Panc1 (cell line): ENCODE data around the gene SOX9. TPM values are rescaled to one million over a fixed set of nuclear protein-coding genes. Genes with fewer than 3 reads are reported as not detected.

Experiments
- ATAC-seq: fragments of 200-7000 bp; cut with Tn5 transposase; 2 replicates; pipeline ENCODE4 v1.9.1; 2020; ENCODE audit warnings: mild to moderate bottlenecking, moderate library complexity
- BruUV-seq: library from RNA; stranded (reverse); fragments of 400-500 nt; replicated peaks from 2 replicates; lab custom pipeline; 2021; lab: Mats Ljungman, UMichigan
- CTCF ChIA-PET: fragments of 300-600 bp; sonication (Branson Sonifier 250); formaldehyde crosslinking; loops from one replicate; lab custom pipeline; 2022; ENCODE audit warnings: antibody characterized with exemption; lab: Charles Lee
- POLR2A ChIA-PET: fragments of 300-600 bp; sonication (Branson Sonifier 250); formaldehyde crosslinking; loops from one replicate; lab custom pipeline; 2022; ENCODE audit warnings: antibody characterized with exemption; lab: Charles Lee
- DNase-seq: peaks from one replicate; pipeline ENCODE4 v3.0.0-alpha.2; 2010; ENCODE audit warnings: low read depth, low spot score
- H3K27ac ChIP-seq: 2 replicates; pipeline ENCODE4 v1.5.1; 2011; ENCODE audit warnings: mild to moderate bottlenecking, low read length, inconsistent platforms
- H3K27me3 ChIP-seq: fragments of 200-500 bp; sonication (Bioruptor generic); 2 replicates; pipeline ENCODE4 v1.6.0; 2014; ENCODE audit warnings: low read length, inconsistent platforms; ENCODE audit not compliant: control insufficient read depth, insufficient read depth
- H3K36me3 ChIP-seq: fragments of 200-500 bp; sonication (Bioruptor generic); 2 replicates; pipeline ENCODE4 v1.5.1; 2014; ENCODE audit warnings: inconsistent platforms, mild to moderate bottlenecking, low read length, moderate library complexity; ENCODE audit not compliant: control insufficient read depth, insufficient read depth
- H3K4me1 ChIP-seq: 2 replicates; pipeline ENCODE4 v1.5.1; 2011; ENCODE audit warnings: inconsistent platforms, mild to moderate bottlenecking, low read length, moderate library complexity; ENCODE audit not compliant: control insufficient read depth, insufficient read depth
- H3K4me3 ChIP-seq, 2 experiments: 2 replicates each; pipeline ENCODE4 v1.5.1; 2011 to 2012; ENCODE audit warnings: low read depth in 2 of 2, low read length in 2 of 2, mild to moderate bottlenecking in 2 of 2, inconsistent platforms in 1 of 2, moderate library complexity in 1 of 2
- H3K9me3 ChIP-seq: fragments of 200-500 bp; sonication (Bioruptor generic); 2 replicates; pipeline ENCODE4 v1.5.1; 2014; ENCODE audit warnings: low read depth, mild to moderate bottlenecking, inconsistent platforms, low read length, moderate library complexity; ENCODE audit not compliant: control insufficient read depth, insufficient read depth
- POLR2AphosphoS5 ChIP-seq: IDR thresholded peaks from 2 replicates; pipeline ENCODE4 v1.6.1; 2012; ENCODE audit warnings: mild to moderate bottlenecking, low read depth, low read length, moderate library complexity
- REST ChIP-seq, 2 experiments: IDR thresholded peaks; 2 replicates each; pipeline ENCODE4 v1.6.1; 2011 to 2012; ENCODE audit warnings: low read depth in 2 of 2, control low read depth in 1 of 2, low read length in 1 of 2, mild to moderate bottlenecking in 1 of 2, moderate library complexity in 1 of 2; ENCODE audit not compliant: insufficient read depth in 1 of 2
- SIN3A ChIP-seq: IDR thresholded peaks from 2 replicates; pipeline ENCODE4 v1.6.1; 2012; ENCODE audit warnings: low read depth, mild to moderate bottlenecking, low read length, moderate library complexity, borderline replicate concordance; ENCODE audit not compliant: insufficient read depth
- TCF7L2 ChIP-seq: IDR thresholded peaks from 2 replicates; pipeline ENCODE4 v1.6.1; 2011; ENCODE audit warnings: mild to moderate bottlenecking, low read depth, low read length, inconsistent platforms
- in situ Hi-C: cut with HindIII; loops from 2 replicates; pipeline ENCODE4 v1.10.0; 2016; ENCODE audit warnings: low sequenced_read_pairs, low pct_unique_long_range_greater_than_20kb
- intact Hi-C: fragments of 100-400 bp; cut with micrococcal nuclease; formaldehyde crosslinking; loops from one replicate; pipeline ENCODE4 v1.10.0; 2022; ENCODE audit not compliant: unreplicated experiment
- total RNA-seq: library from RNA; stranded (reverse); gene quantifications from one replicate; pipeline ENCODE4 v1.2.1, GENCODE V29; 2021; ENCODE audit not compliant: unreplicated experiment
- TF ChIP-seq, protein P1 (sequence below): fragments of 450-650 bp; IDR thresholded peaks from 2 replicates; pipeline ENCODE4 v1.5.1; 2017; ENCODE audit warnings: mild to moderate bottlenecking

Gene SOX9
- total RNA-seq, 1 experiment from 2014 or later: 79.5 TPM

GRCh38 chr17:72093707-72094106, 27.1 kb upstream of the SOX9 start:
- TF ChIP-seq SIN3A (no peak), POLR2AphosphoS5 (no peak), REST (IDR thresholded peaks at IDR 0.05; ENCODE audit: insufficient read depth in 1 of 2, low read depth in 2 of 2, low read length in 1 of 2) (no peak), TCF7L2 (no peak)
- TF ChIP-seq, protein P1, sequence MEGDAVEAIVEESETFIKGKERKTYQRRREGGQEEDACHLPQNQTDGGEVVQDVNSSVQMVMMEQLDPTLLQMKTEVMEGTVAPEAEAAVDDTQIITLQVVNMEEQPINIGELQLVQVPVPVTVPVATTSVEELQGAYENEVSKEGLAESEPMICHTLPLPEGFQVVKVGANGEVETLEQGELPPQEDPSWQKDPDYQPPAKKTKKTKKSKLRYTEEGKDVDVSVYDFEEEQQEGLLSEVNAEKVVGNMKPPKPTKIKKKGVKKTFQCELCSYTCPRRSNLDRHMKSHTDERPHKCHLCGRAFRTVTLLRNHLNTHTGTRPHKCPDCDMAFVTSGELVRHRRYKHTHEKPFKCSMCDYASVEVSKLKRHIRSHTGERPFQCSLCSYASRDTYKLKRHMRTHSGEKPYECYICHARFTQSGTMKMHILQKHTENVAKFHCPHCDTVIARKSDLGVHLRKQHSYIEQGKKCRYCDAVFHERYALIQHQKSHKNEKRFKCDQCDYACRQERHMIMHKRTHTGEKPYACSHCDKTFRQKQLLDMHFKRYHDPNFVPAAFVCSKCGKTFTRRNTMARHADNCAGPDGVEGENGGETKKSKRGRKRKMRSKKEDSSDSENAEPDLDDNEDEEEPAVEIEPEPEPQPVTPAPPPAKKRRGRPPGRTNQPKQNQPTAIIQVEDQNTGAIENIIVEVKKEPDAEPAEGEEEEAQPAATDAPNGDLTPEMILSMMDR: no peak
- Histone ChIP-seq H3K4me3 (no peak overlapping the region), H3K4me1 (no peaks in the 10 kb centered on the region), H3K36me3 (no peaks in the 10 kb centered on the region), H3K27ac (no peak overlapping the region), H3K27me3 (no peaks in the 10 kb centered on the region), H3K9me3 (no peaks in the 10 kb centered on the region)
- ChIA-PET POLR2A (no interaction called here), CTCF (interaction anchor here (0.6 kb wide), 1 partner anchor 137 kb away, joined by 6 read pairs; no protein-coding TSS in a partner anchor)
- no peak for DNase-seq
- intact Hi-C loops (no loop called here), in situ Hi-C loops (no loop called here)
- ATAC-seq: no peak
- no TSS peak for BruUV-seq

GRCh38 chr17:72095316-72095715, 25.5 kb upstream of the SOX9 start:
- ChIA-PET CTCF (interaction anchor here (0.7 kb wide), 1 partner anchor 252 kb away, joined by 3 read pairs; no protein-coding TSS in a partner anchor), POLR2A (no interaction called here)
- Histone ChIP-seq H3K36me3 (no peaks in the 10 kb centered on the region), H3K4me3 (no peak overlapping the region), H3K9me3 (no peaks in the 10 kb centered on the region), H3K27ac (no peak overlapping the region), H3K4me1 (no peaks in the 10 kb centered on the region), H3K27me3 (no peaks in the 10 kb centered on the region)
- in situ Hi-C loops: no loop called here
- no peak for TF ChIP-seq TCF7L2
- no TSS peak for BruUV-seq
- no peak for DNase-seq
- intact Hi-C loops: no loop called here
- no peak for ATAC-seq

- no TSS peak for BruUV-seq
- no peaks in the 10 kb centered on the region for H3K27me3 ChIP-seq
- in situ Hi-C loops (no loop called here), intact Hi-C loops (no loop called here)
- DNase-seq (peak; percentile 27), ATAC-seq (peak; percentile 73; the same call in 1 of the 2 replicates)
- no peaks in the 10 kb centered on the region for H3K36me3 ChIP-seq
- no peak overlapping the region for H3K4me3 ChIP-seq
- no peaks in the 10 kb centered on the region for H3K9me3 ChIP-seq
- TF ChIP-seq REST (IDR thresholded peaks at IDR 0.05; ENCODE audit: insufficient read depth in 1 of 2, low read depth in 2 of 2, low read length in 1 of 2) (no peak), TCF7L2 (no peak), POLR2AphosphoS5 (no peak), SIN3A (no peak)
- TF ChIP-seq, protein P1: no peak
- H3K27ac ChIP-seq: no peak overlapping the region
- POLR2A ChIA-PET: no interaction called here
- no peaks in the 10 kb centered on the region for H3K4me1 ChIP-seq
- CTCF ChIA-PET: no interaction called here
These were observed 23.7 kb upstream of the SOX9 start for GRCh38 chr17:72097144-72097543.
